SH-SY5Y (cell line): ENCODE data around the gene SPTLC1.

ENCODE experiments used
- GATA2 ChIP-seq: IDR thresholded peaks from 2 replicates; pipeline ENCODE4 v1.6.1; 2011; ENCODE audit warnings: mild to moderate bottlenecking, low read depth, low read length
- GATA3 ChIP-seq: IDR thresholded peaks from 2 replicates; pipeline ENCODE4 v1.6.1; 2011; ENCODE audit warnings: low read depth, mild to moderate bottlenecking, low read length, moderate library complexity

- TF ChIP-seq GATA2 (no peak), GATA3 (no peak)
Measured at GRCh38 chr9:92136184-92136858, 21.1 kb upstream of the SPTLC1 start.
